C4-2B (cell line): ENCODE measurements around the gene LRP5.

Experiments used
- CTCF ChIP-seq: fragments of 450-650 bp; conservative IDR thresholded peaks from 2 replicates; pipeline ENCODE4 v1.5.1; 2017; ENCODE audit warnings: mild to moderate bottlenecking
- ZFX ChIP-seq: fragments of 450-650 bp; IDR thresholded peaks from 2 replicates; pipeline ENCODE4 v1.6.1; 2017

DNA sequence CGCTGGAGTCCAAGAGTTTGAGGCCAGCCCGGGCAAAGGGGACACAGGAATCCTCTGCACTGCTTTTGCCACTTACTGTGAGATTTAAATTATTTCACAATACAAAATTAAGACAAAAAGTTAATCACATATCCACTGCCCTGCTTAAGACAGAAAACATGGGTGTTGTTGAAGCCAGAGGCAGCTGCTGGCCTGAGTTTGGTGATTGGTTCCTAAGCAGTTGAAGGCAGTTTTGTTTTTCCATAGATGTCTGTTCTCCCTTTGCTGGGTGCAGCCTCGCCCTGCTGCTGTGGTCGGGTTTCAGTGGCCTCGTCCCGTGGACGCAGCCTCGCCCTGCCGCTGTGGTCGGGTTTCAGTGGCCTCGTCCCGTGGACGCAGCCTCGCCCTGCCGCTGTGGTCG lies 77.9 kb downstream of the LRP5 start:
- TF ChIP-seq CTCF (no peak), ZFX (no peak)
